CD4-positive, alpha-beta T cell treated with Interleukin-15 for 1 hour (primary cell): ENCODE data around the gene C17orf113.

Source experiments
- DNase-seq: peaks from one replicate; pipeline ENCODE4 v3.0.0-alpha.2; 2020

Gene C17orf113

DNA sequence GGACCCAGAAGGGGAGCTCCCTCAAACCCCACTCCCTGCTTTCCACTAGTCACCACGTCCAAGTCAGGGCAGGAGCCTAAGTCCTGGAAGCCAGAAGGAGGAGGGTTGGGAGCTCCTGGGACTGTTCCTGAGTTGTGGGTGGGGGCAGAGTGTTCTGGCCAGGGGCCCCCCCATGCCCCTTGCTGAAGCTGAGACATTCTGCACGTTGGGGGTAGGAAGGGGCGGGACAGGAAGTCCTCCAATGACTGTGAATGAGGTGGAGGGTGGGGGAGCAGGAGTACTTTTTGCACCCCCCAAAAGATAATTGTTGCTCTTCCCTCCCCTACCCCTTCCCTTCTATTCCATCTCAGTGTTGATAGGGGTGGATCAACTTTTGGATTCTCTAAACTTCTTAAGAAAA is 21.4 kb upstream of the C17orf113 start:
- no peak for DNase-seq

DNA sequence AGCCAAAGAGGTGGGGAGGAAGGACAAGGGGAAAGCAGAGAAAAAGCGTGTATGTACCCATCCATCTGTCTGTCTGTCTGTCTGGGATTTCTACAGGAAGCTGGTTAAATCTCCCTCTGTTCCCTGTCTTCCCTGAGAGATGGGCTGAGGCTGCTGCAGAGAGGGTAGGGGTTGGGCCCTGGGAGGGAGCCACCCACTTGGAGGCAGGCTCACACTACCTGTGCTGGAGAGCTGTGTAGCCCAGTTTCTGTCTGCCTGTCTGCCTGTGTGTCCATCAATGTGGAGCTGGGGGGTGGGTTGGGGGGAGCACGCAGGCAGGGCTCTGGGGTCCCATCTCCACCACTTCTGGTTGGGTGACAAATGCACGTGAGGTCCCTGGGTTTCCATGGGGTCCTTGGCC is 18.6 kb upstream of the C17orf113 start:
- no peak for DNase-seq

DNA sequence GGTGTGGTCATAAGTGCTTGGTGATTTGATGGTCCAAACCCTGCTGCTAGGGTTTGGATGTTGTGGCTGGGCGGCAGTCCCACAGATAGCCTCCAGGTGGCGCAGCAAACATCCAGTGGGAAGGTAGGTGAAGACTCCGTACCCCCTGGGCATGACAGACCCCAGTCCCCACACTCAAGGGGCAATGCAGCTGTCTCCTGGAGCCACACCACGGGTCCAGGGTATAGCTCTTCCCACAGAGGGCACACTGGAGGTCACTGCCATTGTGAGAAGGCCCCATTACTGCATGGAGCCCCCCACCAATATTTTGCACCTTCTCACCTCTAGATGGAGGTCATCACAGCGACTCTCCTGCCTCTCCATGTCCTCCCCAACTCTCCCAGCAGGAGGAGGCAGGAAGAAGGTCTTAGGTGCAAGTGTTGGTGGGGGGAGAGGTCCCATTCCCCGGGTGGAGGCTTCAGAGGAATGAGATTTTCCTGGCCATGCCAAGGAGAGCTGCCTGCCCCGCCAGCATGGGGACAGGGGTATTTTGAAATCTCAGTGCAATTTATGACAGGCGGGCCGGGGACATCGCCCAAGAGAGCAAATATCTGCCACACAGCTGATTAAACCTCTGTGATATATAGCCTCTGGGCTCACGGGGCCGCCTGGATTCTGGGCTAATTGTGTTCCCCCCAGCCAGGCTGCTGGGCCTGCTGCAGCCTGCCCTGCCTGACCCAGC is 17.1 kb upstream of the C17orf113 start:
- DNase-seq, result peak; percentile 56

DNA sequence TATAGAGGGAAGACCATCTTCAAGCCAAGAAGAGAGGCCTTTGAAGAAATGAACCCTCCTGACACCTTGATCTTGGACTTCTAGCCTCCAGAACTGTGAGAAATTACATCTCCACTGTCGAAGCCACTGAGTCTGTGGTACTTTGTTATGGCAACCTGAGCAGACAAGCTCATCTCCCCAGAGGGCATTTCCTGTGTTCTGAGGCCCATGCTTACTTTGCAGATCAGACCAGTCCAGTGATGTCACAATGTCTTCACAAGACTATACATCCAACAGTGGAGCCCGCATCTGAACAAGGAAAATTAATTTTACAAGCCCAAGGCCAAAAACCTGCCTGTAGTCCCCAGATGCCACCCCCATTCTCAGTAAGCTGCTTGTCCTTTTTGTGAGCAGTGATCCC is 14.8 kb upstream of the C17orf113 start:
- no peak for DNase-seq

DNA sequence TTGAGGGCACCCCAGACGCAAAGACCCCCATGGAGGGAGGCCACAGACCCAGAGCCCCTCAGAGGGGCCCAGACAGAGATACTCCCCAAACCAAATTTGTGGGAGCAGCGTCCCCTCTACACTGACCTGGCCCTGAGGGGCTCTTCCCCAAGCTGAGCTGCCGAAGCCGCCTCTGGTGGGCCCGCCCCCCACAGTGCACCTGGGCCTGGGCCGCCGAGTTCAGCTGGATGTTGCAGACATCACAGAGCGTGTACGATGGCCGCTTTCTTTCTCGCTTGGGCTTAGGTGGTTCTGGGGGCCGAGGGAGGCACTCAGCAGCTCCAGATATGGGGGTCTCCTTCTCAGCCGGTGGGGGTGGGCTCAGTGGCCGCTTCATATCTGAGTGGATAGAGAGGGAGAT is 12.3 kb upstream of the C17orf113 start:
- no peak for DNase-seq

DNA sequence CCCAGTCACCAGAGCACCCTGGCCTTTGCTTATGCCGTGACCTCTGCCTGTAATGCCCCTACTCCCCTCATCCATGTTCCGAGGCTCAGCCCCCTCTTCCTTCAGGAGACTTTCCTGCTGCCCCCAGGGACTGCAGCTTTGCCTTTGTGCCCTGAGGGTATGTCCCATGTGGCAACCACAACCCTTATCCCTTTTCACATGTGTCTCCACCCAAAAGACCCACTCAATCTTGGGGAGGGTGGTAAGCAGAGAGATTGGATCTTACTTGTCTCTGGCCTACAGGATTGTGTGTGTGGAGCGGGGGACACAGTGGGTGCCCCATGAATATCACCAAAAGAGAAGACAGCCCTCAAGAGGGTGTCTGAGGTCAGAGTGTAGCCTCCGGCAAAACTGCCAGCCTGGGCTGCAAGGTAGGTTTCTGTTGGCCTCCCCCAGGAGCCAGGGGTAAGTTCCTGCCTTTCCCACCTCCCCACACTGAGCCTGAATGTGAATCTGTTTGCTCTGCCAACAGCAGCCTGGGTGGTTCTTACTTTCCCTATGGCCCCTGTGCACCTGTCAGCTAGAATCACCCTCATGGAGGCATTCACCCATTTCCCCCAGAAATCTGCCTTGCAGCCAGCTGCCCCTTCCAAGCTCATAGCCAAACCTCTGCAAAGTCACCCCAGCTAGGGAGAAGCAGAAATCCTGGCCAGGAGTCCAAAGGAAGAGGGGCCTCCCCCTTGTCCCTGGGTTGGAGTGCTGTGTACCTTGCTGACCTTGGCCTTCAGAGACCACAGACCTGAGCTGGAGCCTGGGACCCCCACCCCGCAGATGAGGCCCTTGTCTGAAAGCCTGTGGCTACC is 11.5 kb upstream of the C17orf113 start:
- DNase-seq, result no peak

DNA sequence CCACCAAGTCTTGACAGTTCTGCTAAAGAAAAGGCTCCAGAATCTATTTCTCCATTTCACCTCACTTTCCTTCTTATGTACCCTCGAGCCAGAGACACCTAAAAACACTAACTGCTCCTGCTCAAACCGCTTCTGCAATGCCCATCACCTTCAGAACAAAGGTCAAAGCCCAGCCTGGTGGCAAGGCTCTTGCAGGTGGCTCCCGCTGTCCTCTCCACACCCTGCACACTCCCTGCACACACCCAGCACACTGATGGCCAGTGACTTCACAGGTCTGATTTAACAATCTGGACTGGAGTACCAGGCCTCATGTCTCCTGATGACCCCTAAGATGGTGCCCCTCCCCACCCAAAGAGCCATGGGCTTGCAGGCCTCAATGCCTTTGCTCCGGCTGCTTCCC is 9.8 kb upstream of the C17orf113 start:
- DNase-seq, result no peak

DNA sequence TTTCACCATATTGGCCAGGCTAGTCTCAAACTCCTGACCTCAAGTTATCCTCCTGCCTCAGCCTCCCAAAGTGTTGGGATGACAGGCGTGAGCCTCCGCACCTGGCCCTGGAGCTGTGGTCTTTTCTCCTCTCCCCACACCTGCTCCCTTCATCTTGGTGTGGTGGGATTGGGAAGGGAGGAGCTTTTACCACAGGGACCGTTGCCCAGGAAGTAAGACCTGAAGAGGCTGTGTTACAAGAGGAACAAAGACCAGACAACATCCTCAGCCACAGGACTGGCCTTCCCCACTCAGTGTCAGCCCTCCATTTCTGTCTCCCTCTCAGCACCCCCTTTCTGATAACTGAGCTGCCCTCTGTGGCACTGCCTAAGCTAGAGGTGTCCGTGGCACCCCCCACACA is 9.4 kb upstream of the C17orf113 start:
- no peak for DNase-seq

DNA sequence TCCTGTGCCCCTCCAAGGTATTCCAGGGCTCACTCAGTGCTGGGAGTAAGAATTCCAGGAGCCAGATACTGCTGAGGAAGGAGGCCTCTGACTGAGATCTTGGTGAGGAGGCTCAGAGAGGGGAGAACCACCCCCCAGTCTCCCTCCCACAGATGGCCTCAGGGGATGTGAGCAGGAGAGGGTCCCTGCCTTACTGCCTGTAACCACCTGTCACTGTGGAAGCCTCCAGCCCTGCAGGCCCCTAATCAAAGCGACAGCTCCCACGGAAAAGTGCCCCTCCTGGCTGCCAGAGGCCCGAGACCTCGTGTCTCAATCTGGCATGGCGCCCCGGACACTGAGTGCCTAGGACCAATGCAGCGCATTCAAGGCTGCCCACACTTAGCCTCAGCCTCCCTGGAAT is 7.7 kb upstream of the C17orf113 start:
- DNase-seq, result no peak

DNA sequence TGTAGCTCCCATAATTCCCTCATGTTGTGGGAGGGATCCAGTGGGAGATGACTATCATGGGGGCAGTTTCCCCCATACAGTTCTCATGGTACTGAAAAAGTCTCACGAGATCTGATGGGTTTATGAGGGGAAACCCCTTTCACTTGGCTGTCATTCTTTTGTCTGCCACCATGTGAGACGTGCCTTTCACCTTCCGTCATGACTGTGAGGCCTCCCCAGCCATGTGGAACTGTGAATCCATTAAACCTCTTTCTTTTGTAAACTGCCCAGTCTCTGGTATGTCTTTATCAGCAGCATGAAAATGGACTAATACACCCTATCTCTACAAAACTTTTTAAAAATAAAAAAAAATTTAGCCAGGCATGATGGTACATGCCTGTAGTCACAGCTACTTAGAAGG is 6.2 kb upstream of the C17orf113 start:
- DNase-seq, result no peak

DNA sequence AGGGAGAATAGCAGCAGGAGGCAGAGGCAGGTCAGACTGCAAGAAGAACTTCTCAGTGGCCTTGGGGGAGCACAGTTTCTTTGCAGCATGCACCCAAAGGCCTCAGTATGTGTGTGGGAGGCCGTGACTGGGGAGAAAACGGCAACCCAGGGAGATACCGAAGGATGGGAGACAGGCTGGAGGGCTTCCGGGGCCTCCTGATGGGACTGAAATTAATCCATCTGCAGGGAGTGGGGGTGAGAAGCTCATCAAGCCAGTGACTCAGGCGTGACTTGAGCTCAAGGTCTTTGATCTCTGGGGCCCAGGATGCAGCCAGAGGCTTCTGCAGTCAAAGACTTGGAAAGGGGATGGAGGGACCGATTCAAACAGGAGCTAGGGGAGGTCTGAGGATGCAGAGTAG is 5.1 kb upstream of the C17orf113 start:
- no peak for DNase-seq

DNA sequence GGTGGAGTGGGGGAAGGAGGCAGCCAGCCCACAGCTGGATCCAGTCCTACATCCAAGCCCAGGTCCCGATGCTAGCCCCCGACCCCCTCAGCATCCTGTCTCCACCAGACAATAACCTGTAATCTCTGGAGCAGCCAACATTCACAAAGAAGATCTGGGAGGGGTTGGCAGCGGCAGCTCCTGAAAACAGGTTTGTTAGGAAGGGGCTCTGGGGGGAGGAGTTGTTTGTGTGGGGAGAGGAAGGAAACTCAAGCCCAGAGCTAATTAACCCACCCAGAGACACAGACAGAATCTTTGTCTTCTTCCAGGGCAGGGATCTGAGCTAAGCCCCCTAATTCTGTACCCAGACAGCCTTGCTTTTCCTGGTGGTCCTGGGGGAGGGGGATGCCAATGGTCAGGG is 4.6 kb upstream of the C17orf113 start:
- DNase-seq, result no peak

DNA sequence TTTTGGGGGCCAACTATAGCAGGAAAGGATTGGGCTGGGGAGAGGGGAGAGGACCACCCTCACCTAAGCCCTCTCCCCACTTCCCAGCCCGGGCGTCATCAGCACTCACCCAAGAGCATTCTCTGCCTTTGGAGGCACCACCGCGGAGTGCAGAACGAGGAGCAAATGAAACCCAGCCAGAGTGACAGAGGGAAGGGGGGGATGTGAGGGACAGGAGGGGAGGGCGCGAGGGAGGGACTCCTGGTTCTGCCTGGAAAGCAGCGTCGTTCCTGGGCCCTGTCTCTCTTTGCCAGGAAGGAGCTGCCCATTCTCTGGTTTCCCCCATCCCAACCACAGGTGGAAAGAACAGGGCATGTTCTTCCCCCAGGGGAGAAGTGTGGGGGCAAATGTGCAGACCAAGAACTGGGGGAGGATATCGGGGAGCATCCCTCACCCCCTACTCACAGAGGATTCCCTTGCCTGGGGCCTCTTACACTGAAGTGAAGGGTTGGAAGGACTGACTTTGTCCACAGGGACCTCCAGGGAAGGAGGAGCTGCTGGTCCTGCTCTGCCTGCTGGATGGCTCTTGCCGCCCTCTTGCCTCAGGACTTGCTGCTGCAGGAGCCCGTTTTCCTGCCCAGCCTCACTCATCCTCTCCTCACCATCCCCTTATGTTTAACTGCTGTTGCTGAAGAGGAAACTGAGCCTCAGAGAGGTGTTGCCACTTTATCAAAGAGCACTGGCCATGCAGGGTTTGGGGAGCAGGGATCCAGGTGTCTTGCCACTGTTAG is 3.5 kb upstream of the C17orf113 start:
- DNase-seq, result no peak

DNA sequence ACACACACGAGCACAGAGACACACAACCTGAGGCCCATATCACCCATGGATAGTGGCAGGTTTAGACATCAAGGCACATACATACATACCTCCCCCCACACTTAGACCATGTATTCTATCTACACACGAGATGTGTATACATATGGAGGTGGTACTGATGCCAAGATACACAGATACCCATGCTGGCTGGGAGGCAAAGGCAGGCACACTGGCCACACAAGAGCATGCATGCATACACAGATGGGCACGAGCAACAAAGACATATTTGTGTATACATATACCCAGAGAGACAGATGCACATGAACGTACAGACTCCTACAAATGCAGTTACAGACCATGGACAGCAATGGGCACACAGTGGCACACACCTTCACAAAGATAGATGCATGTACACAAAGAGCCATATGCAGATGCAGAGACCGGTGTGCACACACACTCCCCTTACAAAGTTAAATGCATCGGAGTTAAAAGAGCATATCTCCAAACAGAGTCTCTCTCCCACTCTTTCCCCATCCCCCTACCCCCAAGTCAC is 2.0 kb upstream of the C17orf113 start:
- DNase-seq, result no peak

DNA sequence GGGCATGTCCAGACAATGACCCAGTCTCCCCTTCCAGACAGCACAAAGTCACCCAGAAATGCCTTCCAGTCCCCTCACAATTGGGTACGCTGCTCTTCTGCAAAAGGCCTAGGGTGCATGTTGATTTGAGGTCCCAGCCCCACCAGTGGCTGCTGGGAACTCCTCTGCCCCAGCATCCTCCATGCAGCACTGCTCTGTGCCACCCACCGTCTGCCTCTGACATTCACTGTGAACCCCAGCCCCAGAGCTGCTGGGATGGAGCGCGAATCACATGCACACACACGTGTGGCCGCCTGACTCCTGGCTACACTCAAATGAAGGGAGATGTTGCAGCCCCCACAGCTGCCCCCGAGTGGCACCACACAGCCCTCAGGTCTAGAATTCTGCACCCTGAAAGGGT is 1.2 kb upstream of the C17orf113 start:
- no peak for DNase-seq

DNA sequence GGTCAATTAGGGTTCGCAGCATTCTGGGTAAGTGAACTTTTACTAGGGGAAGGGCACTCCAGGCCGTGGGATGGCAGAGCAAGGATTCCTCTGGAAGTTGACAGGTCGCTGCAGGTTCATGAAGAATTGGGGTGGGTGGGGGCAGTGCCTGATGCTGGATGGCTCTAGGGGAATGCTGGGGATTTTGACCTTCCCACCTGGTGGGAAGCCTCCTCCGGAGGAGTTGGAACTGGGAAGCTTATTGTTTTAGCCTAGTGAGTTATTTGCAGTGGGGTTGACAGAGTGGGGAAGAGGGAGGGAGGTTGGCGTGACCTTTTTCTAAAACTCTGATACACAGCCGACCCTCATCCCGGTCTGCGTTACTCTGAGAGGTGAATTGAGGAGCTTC is 606 bp upstream of the C17orf113 start:
- DNase-seq, result no peak

DNA sequence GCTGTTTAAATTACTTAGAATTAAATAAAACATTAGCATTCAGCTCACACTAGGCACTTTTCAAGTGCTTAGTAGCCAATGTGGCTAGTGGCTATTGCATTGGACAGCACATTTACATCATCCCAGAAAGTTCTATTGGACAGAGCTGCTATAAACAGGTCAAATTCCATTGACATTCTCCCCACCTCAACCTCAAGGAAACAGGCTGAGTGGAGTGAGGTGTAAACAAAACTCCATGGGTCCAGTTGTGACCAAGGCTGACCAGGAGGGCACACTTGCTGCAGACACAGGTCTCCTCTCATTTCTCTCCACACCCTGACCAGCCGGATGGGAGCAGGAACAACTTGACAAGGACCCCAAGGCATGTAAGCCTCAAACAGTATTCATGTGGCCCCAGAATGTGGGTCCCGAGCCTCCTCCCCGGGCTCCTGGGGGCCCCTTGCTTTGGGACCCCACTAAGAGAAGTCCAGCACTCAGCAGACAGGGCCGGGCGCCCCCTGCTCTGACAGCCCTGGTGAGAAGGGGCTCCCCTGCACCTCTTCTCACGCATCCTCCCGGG is 488 bp downstream of the C17orf113 start:
- DNase-seq, result no peak

DNA sequence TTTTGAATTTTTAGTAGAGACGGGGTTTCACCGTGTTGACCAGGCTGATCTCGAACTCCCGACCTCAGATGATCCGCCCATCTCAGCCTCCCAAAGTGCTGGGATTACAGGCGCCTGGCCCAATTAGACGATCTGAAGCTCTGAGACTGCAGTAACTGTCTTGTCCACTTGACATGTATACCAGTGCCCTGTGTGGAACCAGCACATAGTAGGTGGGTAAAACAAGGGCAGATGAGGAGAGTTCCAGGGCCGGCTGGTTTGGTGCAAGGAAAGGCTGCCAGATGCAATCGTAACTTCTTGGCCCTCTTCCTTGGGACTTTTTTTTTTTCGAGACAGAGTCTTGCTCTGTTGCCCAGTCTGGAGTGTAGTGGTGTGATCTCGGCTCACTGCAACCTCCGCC is 3.1 kb downstream of the C17orf113 start:
- DNase-seq, result no peak

DNA sequence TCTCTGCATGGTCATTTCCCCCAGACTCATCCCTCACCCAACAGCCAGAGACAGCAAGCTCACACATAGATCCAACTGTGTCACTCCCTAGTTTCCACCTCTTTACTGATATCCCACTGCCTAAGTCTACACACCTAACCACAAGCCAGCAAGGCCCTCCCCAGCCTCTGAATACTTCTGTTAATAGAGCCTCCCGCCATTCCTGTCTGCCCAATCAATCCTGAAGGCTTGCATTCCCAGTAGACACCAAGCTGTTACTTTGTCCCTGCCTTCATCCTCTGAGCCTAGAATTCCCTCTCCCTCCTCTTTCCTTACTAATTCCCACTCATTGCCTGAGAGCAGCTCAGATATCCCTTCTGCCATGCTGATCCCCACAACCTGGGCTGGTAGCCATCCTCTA is 4.7 kb downstream of the C17orf113 start:
- DNase-seq, result no peak

DNA sequence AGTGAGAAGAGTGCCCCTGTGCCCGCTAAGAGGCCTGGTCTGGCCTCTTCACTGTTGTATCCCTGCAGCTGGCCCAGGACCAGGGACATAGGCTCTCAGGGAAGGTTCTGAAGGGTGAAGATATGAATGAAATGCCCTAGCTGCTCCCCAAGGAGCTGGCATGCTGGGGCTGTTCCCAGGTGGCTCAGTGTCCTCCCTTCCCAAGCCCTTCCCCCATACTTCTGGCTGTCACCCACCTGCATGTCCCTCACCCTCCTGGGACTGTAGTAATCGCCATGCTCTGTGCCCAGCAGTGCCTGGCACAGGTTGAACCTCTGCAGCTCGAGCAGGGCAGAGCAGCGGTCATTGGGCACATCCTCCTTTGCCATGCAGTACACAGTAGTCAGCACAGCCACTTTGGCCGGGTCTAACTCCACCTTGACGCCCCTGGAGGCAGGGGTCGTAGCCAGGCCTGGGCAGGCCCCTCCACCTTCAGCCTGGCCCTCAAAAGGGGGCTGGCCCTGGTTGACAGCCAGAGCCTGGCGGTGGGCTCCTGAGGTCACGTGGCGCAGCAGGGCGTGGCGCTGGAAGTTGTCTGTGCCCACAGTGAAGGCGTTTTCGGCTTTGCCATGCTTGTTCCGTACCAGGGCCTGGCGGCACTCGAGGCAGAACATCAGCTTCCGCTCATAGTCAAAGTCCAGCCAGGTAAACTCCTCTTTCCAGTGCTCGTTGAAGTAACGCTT is 7.6 kb downstream of the C17orf113 start:
- no peak for DNase-seq

DNA sequence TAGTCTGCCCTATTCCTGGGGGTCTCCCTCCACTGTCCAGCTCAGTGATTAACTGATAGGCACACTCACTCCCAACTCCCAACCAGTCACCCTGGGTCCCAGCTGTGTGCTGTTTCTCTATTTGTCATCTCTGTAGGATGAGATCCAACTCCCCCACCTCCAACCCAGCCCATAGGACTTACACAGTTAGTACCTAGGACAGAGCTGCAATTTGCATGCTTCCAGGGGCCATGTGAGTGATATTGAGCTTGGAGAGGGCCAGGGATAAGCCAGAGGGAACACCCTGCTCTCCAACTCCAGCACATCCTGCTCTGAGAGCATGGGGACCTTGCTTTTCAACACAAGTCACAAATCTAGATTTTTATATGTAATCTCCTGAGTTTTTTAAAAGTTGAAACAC is 8.8 kb downstream of the C17orf113 start:
- DNase-seq, result no peak

DNA sequence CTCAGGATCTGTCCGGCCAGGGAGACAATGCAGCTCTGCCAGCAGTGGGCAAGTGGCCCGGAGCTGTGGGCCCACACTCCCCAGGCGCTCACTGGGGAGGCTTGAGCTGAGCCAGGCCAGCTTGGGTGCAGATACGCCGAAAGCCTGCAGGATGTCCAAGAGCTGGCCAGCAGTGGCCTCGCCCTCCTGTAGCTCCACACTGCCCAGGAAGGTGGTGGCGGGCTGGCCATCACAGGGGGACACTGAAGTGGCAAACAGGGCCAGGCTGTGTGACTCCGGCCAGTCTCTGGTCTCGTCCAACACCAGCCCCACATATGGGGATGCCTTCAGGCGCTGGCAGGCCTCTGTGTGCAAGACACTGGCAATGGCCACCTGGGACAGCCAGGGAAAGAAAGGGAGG is 9.6 kb downstream of the C17orf113 start:
- DNase-seq, result no peak
